ENCODE measurements around the gene FOXP2. TPM values are rescaled to one million over a fixed set of nuclear protein-coding genes. Genes with fewer than 3 reads are reported as not detected.

FOXP2 gene
- total and polyA plus RNA-seq, 9 donors = 5.0 to 26.5 (median 15.0) TPM

DNA sequence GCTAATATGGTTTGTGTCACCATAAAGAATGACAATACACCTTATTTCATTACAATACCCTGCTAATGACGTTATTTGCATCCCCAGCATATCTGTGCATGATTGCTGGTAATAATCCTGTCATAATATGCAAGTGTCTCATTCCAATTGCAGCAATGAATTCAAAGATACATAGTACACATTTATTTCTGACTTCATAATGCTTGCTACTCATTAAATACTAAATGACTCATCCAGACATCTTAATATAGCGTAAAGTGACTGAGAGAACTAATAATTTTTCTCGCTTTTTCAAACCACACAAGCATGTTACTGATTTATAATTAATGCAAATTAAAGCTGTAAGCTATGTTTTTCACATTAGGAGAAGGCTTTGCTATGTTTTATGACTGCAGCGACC is 272.6 kb downstream of the FOXP2 start:
- TF ChIP-seq EP300 (IDR thresholded peaks at IDR 0.05) (no peak), POLR2A (IDR thresholded peaks at IDR 0.05) (no peak)
- TF ChIP-seq, protein P1, sequence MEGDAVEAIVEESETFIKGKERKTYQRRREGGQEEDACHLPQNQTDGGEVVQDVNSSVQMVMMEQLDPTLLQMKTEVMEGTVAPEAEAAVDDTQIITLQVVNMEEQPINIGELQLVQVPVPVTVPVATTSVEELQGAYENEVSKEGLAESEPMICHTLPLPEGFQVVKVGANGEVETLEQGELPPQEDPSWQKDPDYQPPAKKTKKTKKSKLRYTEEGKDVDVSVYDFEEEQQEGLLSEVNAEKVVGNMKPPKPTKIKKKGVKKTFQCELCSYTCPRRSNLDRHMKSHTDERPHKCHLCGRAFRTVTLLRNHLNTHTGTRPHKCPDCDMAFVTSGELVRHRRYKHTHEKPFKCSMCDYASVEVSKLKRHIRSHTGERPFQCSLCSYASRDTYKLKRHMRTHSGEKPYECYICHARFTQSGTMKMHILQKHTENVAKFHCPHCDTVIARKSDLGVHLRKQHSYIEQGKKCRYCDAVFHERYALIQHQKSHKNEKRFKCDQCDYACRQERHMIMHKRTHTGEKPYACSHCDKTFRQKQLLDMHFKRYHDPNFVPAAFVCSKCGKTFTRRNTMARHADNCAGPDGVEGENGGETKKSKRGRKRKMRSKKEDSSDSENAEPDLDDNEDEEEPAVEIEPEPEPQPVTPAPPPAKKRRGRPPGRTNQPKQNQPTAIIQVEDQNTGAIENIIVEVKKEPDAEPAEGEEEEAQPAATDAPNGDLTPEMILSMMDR (IDR thresholded peaks at IDR 0.05) = no peak
- intact Hi-C loops (cut with DNase I) = no loop called here

DNA sequence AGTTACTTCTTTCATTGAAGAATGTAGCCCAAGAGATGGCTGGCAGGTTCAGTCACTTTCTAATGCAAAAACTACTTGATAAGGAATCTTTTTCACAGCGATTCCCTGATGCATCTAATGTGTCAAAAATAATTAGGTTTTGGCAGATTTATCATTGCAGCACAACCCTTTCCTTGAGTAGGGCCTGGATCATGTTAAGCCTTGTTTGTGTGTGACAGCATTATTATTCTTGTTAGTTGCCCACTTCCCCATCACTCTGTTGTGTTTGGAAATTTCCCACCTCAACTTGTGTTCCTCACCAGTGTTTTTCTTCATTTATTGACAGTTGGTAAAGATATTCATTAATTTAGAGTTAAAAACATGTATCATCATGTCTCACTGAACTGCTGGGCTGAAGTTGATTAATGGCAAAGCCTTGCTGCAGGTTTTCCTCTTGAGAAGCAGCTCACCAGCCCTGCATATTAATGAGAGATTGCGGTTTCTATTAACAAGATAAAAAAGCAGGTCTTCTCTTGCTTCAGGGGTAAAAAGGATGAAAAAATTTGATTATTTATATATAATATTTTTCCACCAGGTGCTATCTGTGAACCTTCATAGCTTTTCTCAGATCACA is 273.9 kb downstream of the FOXP2 start:
- H3K36me3 ChIP-seq = no peaks in the 10 kb centered on the region
- WGBS, 3 donors = 73 to 83% (median 75%) methylated on average over 2 of the region's 2 CpGs
- no peak for TF ChIP-seq EP300 (IDR thresholded peaks at IDR 0.05)
- no peak for TF ChIP-seq POLR2A (IDR thresholded peaks at IDR 0.05)
- TF ChIP-seq, protein P1 (IDR thresholded peaks at IDR 0.05) = no peak
- no peak overlapping the region for H3K27ac ChIP-seq
- intact Hi-C loops (cut with DNase I) = no loop called here
- H3K4me3 ChIP-seq = no peak overlapping the region
- no peak for DNase-seq
- no peaks in the 10 kb centered on the region for H3K27me3 ChIP-seq
- no peaks in the 10 kb centered on the region for H3K4me1 ChIP-seq (ENCODE audit: insufficient read depth)
- H3K9me3 ChIP-seq = no peaks in the 10 kb centered on the region

More for the DNA sequence above, 272.6 kb downstream of the FOXP2 start:
- no peak for DNase-seq
- no peak overlapping the region for H3K4me3 ChIP-seq
- WGBS, 3 donors = 88 to 96% (median 91%) methylated on average over 4 of the region's 4 CpGs
- no peaks in the 10 kb centered on the region for H3K36me3 ChIP-seq
- no peaks in the 10 kb centered on the region for H3K27me3 ChIP-seq
- no peaks in the 10 kb centered on the region for H3K9me3 ChIP-seq
- no peaks in the 10 kb centered on the region for H3K4me1 ChIP-seq (ENCODE audit: insufficient read depth)
- H3K27ac ChIP-seq = no peak overlapping the region

DNA sequence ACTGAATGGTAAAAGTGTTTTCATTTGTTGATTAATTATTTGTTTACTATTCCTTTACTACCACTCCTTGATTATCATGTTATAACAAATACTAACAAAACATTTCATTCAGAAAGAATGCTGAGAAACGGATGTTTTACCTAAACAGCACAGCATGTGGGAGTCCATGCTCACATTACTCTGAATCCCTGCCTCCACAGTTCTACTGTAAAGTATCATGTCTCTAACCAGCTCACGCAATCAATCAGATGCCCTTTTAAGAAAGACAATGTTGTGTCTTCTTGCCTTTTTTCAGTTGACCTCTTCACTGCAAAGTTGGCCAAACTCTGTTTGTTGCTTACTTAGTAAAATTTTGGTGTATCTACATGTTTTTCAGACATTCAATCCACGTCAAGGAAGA is 274.8 kb downstream of the FOXP2 start:
- no peak overlapping the region for H3K4me3 ChIP-seq
- WGBS, 3 donors = 51 to 67% (median 55%) methylated on average over 3 of the region's 3 CpGs
- DNase-seq = no peak
- H3K27me3 ChIP-seq = no peaks in the 10 kb centered on the region
- H3K9me3 ChIP-seq = no peaks in the 10 kb centered on the region
- no peaks in the 10 kb centered on the region for H3K36me3 ChIP-seq
- intact Hi-C loops (cut with DNase I) = no loop called here
- TF ChIP-seq POLR2A (IDR thresholded peaks at IDR 0.05) (no peak), EP300 (IDR thresholded peaks at IDR 0.05) (no peak)
- TF ChIP-seq, protein P1 (IDR thresholded peaks at IDR 0.05) = no peak
- no peaks in the 10 kb centered on the region for H3K4me1 ChIP-seq (ENCODE audit: insufficient read depth)
- H3K27ac ChIP-seq = no peak overlapping the region

GRCh38 chr7:114691605-114692004 is 277.0 kb downstream of the FOXP2 start:
- no peaks in the 10 kb centered on the region for H3K36me3 ChIP-seq
- H3K9me3 ChIP-seq = no peaks in the 10 kb centered on the region
- WGBS, 3 donors = 88 to 91% (median 91%) methylated on average over 6 of the region's 6 CpGs
- no peak for TF ChIP-seq EP300 (IDR thresholded peaks at IDR 0.05)
- TF ChIP-seq POLR2A (IDR thresholded peaks at IDR 0.05) = no peak
- TF ChIP-seq, protein P1 (IDR thresholded peaks at IDR 0.05) = no peak
- H3K4me3 ChIP-seq = no peak overlapping the region
- intact Hi-C loops (cut with DNase I) = no loop called here
- H3K4me1 ChIP-seq (ENCODE audit: insufficient read depth) = no peaks in the 10 kb centered on the region
- no peak for DNase-seq
- H3K27me3 ChIP-seq = no peaks in the 10 kb centered on the region
- H3K27ac ChIP-seq = no peak overlapping the region

All from ovary (tissue), 9 donors.